SK-N-SH (cell line): ENCODE data around the gene RFT1. TPM values are rescaled to one million over a fixed set of nuclear protein-coding genes. Genes with fewer than 3 reads are reported as not detected.

Experiments
- CTCF ChIA-PET: fragments of 300-600, 350-600 bp; formaldehyde crosslinking; extraction: SDS; loops from one replicate; lab custom pipeline; 2021; lab: Yijun Ruan, JAX
- POLR2A ChIA-PET: fragments of 350-600 bp; sonication (Branson Sonifier 250); formaldehyde crosslinking; extraction: SDS; loops from one replicate; lab custom pipeline; 2020; ENCODE audit warnings: antibody characterized with exemption, inconsistent platforms; lab: Yijun Ruan, JAX
- DNase-seq: peaks from one replicate; pipeline ENCODE4 v3.0.0; 2012
- H2AFZ ChIP-seq: fragments of 200-600 bp; sonication (generic); 2 replicates; pipeline ENCODE4 v1.8.1; 2016; ENCODE audit warnings: antibody characterized with exemption, mild to moderate bottlenecking, low read depth
- H3F3A ChIP-seq: fragments of 200-600 bp; sonication (generic); replicated peaks from 2 replicates; pipeline ENCODE3; 2016; ENCODE audit warnings: antibody characterized with exemption, mild to moderate bottlenecking; ENCODE audit not compliant: insufficient read depth
- H3K27ac ChIP-seq, 2 experiments: fragments of 200-500 bp in 1 of 2; fragments of 200-600 bp in 1 of 2; sonication (Bioruptor generic) in 1 of 2; sonication (generic), shearing (Covaris generic) in 1 of 2; 2 replicates each; pipeline versions ENCODE4 v1.5.1 to v1.6.1; 2014 to 2016; ENCODE audit warnings: low read depth in 2 of 2, inconsistent platforms in 1 of 2, low read length in 1 of 2, mild to moderate bottlenecking in 1 of 2, mixed read lengths in 1 of 2
- H3K27me3 ChIP-seq: fragments of 200-600 bp; sonication (generic), shearing (Covaris generic); 2 replicates; pipeline ENCODE4 v1.6.1; 2016; ENCODE audit warnings: mixed run types; ENCODE audit not compliant: insufficient read depth
- H3K36me3 ChIP-seq, 2 experiments: fragments of 200-500 bp in 1 of 2; fragments of 200-600 bp in 1 of 2; sonication (Bioruptor generic) in 1 of 2; sonication (generic) in 1 of 2; replicated peaks in 1 of 2; 2 replicates each; pipeline versions ENCODE3 to v1.5.1; 2014 to 2016; ENCODE audit warnings: low read length in 1 of 2, mild to moderate bottlenecking in 1 of 2; ENCODE audit not compliant: insufficient read depth in 2 of 2, control insufficient read depth in 1 of 2
- H3K4me1 ChIP-seq, 2 experiments: fragments of 200-500 bp in 1 of 2; fragments of 200-600 bp in 1 of 2; sonication (Bioruptor generic) in 1 of 2; sonication (generic), shearing (Covaris generic) in 1 of 2; 2 replicates each; pipeline versions ENCODE4 v1.5.1 to v1.6.1; 2014 to 2016; ENCODE audit warnings: low read depth in 1 of 2, low read length in 1 of 2, mixed run types in 1 of 2; ENCODE audit not compliant: insufficient read depth in 2 of 2, control insufficient read depth in 1 of 2
- H3K4me2 ChIP-seq: fragments of 200-600 bp; sonication (generic), shearing (Covaris generic); 2 replicates; pipeline ENCODE4 v1.6.1; 2017; ENCODE audit warnings: mixed run types
- H3K4me3 ChIP-seq, 2 experiments: fragments of 200-500 bp in 1 of 2; fragments of 200-600 bp in 1 of 2; sonication (Bioruptor generic) in 1 of 2; sonication (generic), shearing (Covaris generic) in 1 of 2; 2 replicates each; pipeline versions ENCODE4 v1.5.1 to v1.8.1; 2014 to 2016; ENCODE audit warnings: low read depth in 2 of 2, inconsistent platforms in 1 of 2, low read length in 1 of 2, mild to moderate bottlenecking in 1 of 2, mixed read lengths in 1 of 2, moderate library complexity in 1 of 2
- H3K79me2 ChIP-seq: fragments of 200-600 bp; sonication (generic); 2 replicates; pipeline ENCODE4 v1.8.1; 2017; ENCODE audit warnings: mild to moderate bottlenecking; ENCODE audit not compliant: insufficient read depth
- H3K9ac ChIP-seq: fragments of 200-600 bp; sonication (generic); 2 replicates; pipeline ENCODE4 v1.6.1; 2017; ENCODE audit warnings: mixed run types
- H3K9me2 ChIP-seq: fragments of 200-600 bp; sonication (generic); 2 replicates; pipeline ENCODE4 v1.6.1; 2017; ENCODE audit warnings: mixed run types
- H3K9me3 ChIP-seq: fragments of 200-600 bp; sonication (generic); 2 replicates; pipeline ENCODE4 v1.6.1; 2017; ENCODE audit warnings: mixed run types, mild to moderate bottlenecking, moderate library complexity
- H4K20me1 ChIP-seq: fragments of 200-600 bp; sonication (generic); 2 replicates; pipeline ENCODE4 v1.6.1; 2017; ENCODE audit warnings: mild to moderate bottlenecking, mixed run types; ENCODE audit not compliant: insufficient read depth
- CHD2 ChIP-seq: fragments of 150-350 bp; IDR thresholded peaks from 2 replicates; pipeline ENCODE4 v1.6.1; 2018; ENCODE audit warnings: low read length; ENCODE audit not compliant: partially characterized antibody
- ELF1 ChIP-seq: IDR thresholded peaks from 2 replicates; pipeline ENCODE4 v1.4.0; 2012
- EP300 ChIP-seq, 2 experiments: IDR thresholded peaks; 2 replicates each; pipeline versions ENCODE4 v1.4.0 to v1.6.1; 2012; ENCODE audit warnings: borderline replicate concordance in 1 of 2, low read depth in 1 of 2, low read length in 1 of 2
- EZH2phosphoT487 ChIP-seq: fragments of 200-600 bp; sonication (generic); IDR thresholded peaks from 2 replicates; pipeline ENCODE4 v1.6.1; 2017; ENCODE audit warnings: low read depth, mixed run types, mild to moderate bottlenecking, antibody characterized with exemption, moderate library complexity, borderline replicate concordance
- FOSL2 ChIP-seq: IDR thresholded peaks from 2 replicates; pipeline ENCODE4 v1.4.0; 2012; ENCODE audit warnings: low read depth, mild to moderate bottlenecking, moderate library complexity, borderline replicate concordance
- GABPA ChIP-seq: IDR thresholded peaks from 2 replicates; pipeline ENCODE4 v1.4.0; 2012; ENCODE audit warnings: low read depth, mild to moderate bottlenecking
- JUND ChIP-seq: IDR thresholded peaks from 2 replicates; pipeline ENCODE4 v1.4.0; 2012
- MEF2A ChIP-seq: IDR thresholded peaks from 2 replicates; pipeline ENCODE4 v1.4.0; 2012; ENCODE audit warnings: low read depth, borderline replicate concordance
- MXI1 ChIP-seq: IDR thresholded peaks from 2 replicates; pipeline ENCODE4 v1.6.1; 2012; ENCODE audit warnings: mild to moderate bottlenecking, low read depth, low read length, improper control_type of control experiment
- NFIC ChIP-seq: IDR thresholded peaks from 2 replicates; pipeline ENCODE4 v1.4.0; 2012; ENCODE audit warnings: borderline replicate concordance
- RCOR1 ChIP-seq: fragments of 150-350 bp; IDR thresholded peaks from 2 replicates; pipeline ENCODE4 v1.6.1; 2017; ENCODE audit warnings: antibody characterized with exemption, low read length
- REST ChIP-seq: IDR thresholded peaks from 2 replicates; pipeline ENCODE4 v1.6.1; 2012; ENCODE audit warnings: mild to moderate bottlenecking, low read depth, low read length, moderate library complexity
- RXRA ChIP-seq: IDR thresholded peaks from 2 replicates; pipeline ENCODE4 v1.4.0; 2012; ENCODE audit warnings: low read depth, mild to moderate bottlenecking, borderline replicate concordance
- TCF12 ChIP-seq: IDR thresholded peaks from 2 replicates; pipeline ENCODE4 v1.4.0; 2012
- YY1 ChIP-seq: IDR thresholded peaks from 2 replicates; pipeline ENCODE4 v1.4.0; 2012; ENCODE audit warnings: low read depth, mild to moderate bottlenecking
- WGBS: methylation state at CpG from one replicate; pipeline ENCODE4 v1.1.6; 2017; ENCODE audit warnings: low lambda C conversion rate; 5-methylcytosine and 5-hydroxymethylcytosine counted together
- polyA plus RNA-seq, 3 experiments: library from polyadenylated mRNA; depleted of rRNA; stranded (reverse); fragments of >200 nt; gene quantifications; 2 replicates each; pipeline ENCODE4 v1.2.3, GENCODE V29; 2012
- TF ChIP-seq, protein P1 (sequence below): fragments of 150-350 bp; IDR thresholded peaks from 2 replicates; pipeline ENCODE4 v1.6.1; 2017; ENCODE audit warnings: antibody characterized with exemption, low read length, low read depth, borderline replicate concordance

The RFT1 gene
- polyA plus RNA-seq, 1 of the 3 experiments (the other 2 are of a cell fraction) = 13.8 TPM

DNA sequence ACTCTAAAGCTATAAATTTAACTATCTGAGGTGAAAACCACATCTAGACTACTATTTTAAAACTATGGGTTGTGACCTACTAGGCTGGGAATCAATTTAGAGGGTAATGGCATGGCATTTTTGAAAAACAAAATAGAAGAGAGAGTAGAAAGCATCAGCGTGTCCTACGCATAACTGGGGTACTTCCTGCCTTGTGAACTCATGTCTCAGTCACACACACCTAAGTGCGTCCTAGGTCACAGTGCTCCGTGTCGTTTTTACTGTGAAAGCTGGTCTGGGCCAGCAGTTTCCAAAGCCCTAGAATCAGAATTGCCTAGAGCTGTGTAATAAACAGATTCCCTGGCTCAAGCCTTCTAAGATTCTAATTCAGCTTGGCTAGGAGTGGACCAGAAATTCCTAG is 32.3 kb downstream of the RFT1 start:
- H3F3A ChIP-seq = no peaks in the 10 kb centered on the region
- CTCF ChIA-PET = interaction anchor here (1.1 to 1.6 kb wide), 6 partner anchors 17 to 247 kb away, joined by 3 to 6 read pairs (median 3); no protein-coding TSS in a partner anchor
- H3K4me3 ChIP-seq = no peak overlapping the region
- no peak overlapping the region for H3K9ac ChIP-seq
- no peak overlapping the region for H3K4me2 ChIP-seq
- POLR2A ChIA-PET = no interaction called here
- no peak overlapping the region for H3K27ac ChIP-seq
- no peaks in the 10 kb centered on the region for H3K9me3 ChIP-seq
- no peaks in the 10 kb centered on the region for H3K4me1 ChIP-seq
- H2AFZ ChIP-seq = no peak overlapping the region
- no peaks in the 10 kb centered on the region for H4K20me1 ChIP-seq
- peaks cover 17 to 31% of the 10 kb centered on the region in 2 experiments for H3K36me3 ChIP-seq
- TF ChIP-seq YY1 (no peak), RXRA (no peak), JUND (no peak), GABPA (no peak), RCOR1 (no peak), EZH2phosphoT487 (no peak), REST (no peak), FOSL2 (no peak), CHD2 (no peak), MEF2A (no peak), EP300 (IDR thresholded peaks at IDR 0.05; ENCODE audit: borderline replicate concordance in 1 of 2, low read depth in 1 of 2, low read length in 1 of 2) (no peak), ELF1 (no peak), TCF12 (no peak), NFIC (no peak), MXI1 (no peak)
- TF ChIP-seq, protein P1, sequence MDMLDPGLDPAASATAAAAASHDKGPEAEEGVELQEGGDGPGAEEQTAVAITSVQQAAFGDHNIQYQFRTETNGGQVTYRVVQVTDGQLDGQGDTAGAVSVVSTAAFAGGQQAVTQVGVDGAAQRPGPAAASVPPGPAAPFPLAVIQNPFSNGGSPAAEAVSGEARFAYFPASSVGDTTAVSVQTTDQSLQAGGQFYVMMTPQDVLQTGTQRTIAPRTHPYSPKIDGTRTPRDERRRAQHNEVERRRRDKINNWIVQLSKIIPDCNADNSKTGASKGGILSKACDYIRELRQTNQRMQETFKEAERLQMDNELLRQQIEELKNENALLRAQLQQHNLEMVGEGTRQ = no peak
- TF ChIP-seq, all 33 proteins: peak for 0
- no peaks in the 10 kb centered on the region for H3K9me2 ChIP-seq
- DNase-seq = no peak
- H3K79me2 ChIP-seq = no peaks in the 10 kb centered on the region
- no peaks in the 10 kb centered on the region for H3K27me3 ChIP-seq
- WGBS = 96% methylated on average over 5 of the region's 5 CpGs
